H1 (cell line): ENCODE results near the gene RPS17.
"Not testable (repeated sequence)": the region's sequence is repeated elsewhere in the genome, so short reads cannot be mapped to it uniquely, and the experiment has no call there.

ENCODE experiments used
- POLR2A ChIP-seq, 2 experiments: IDR thresholded peaks; 1 replicate in 1 of 2; 2 replicates in 1 of 2; pipeline ENCODE4 v1.6.1; 2011; ENCODE audit warnings: low read depth in 2 of 2, low read length in 2 of 2, mild to moderate bottlenecking in 2 of 2; ENCODE audit errors: control extremely low read depth in 1 of 2
- POLR2AphosphoS5 ChIP-seq: IDR thresholded peaks from 2 replicates; pipeline ENCODE4 v1.6.1; 2011; ENCODE audit warnings: low read depth, low read length
- RFX5 ChIP-seq: IDR thresholded peaks from 2 replicates; pipeline ENCODE4 v1.6.1; 2011; ENCODE audit warnings: low read depth, low read length, improper control_type of control experiment, borderline replicate concordance
- TF ChIP-seq, protein P1 (sequence below), 3 experiments: IDR thresholded peaks; 1 replicate in 2 of 3; 2 replicates in 1 of 3; pipeline versions ENCODE4 v1.5.1 to v1.6.1; 2011; ENCODE audit warnings: low read length in 3 of 3, mild to moderate bottlenecking in 3 of 3, inconsistent platforms in 2 of 3, low read depth in 1 of 3, moderate library complexity in 1 of 3; ENCODE audit not compliant: insufficient read depth in 1 of 3; ENCODE audit errors: control extremely low read depth in 1 of 3

DNA sequence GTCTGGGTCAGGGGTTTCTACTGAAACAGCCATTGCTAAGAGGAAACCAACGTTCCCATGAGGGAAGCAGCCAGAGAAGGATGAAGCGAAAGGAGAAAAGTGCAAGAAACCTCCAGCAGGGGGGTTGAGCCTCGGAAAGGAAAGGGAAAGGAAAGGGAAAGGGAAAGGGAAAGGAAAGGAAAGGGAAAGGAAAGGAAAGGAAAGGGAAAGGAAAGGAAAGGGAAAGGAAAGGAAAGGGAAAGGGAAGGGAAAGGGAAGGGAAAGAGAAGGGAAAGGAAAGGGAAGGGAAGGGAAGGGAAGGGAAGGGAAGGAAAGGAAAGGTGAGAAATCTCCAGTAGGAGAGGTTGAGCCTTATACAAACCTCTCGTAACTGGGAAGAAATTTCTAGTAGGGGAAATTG lies 52.0 kb downstream of the RPS17 start:
- not testable (repeated sequence) for TF ChIP-seq POLR2A (IDR thresholded peaks at IDR 0.05; ENCODE audit: control extremely low read depth in 1 of 2, low read depth in 2 of 2, low read length in 2 of 2); POLR2AphosphoS5; RFX5
- TF ChIP-seq, protein P1, sequence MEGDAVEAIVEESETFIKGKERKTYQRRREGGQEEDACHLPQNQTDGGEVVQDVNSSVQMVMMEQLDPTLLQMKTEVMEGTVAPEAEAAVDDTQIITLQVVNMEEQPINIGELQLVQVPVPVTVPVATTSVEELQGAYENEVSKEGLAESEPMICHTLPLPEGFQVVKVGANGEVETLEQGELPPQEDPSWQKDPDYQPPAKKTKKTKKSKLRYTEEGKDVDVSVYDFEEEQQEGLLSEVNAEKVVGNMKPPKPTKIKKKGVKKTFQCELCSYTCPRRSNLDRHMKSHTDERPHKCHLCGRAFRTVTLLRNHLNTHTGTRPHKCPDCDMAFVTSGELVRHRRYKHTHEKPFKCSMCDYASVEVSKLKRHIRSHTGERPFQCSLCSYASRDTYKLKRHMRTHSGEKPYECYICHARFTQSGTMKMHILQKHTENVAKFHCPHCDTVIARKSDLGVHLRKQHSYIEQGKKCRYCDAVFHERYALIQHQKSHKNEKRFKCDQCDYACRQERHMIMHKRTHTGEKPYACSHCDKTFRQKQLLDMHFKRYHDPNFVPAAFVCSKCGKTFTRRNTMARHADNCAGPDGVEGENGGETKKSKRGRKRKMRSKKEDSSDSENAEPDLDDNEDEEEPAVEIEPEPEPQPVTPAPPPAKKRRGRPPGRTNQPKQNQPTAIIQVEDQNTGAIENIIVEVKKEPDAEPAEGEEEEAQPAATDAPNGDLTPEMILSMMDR (IDR thresholded peaks at IDR 0.05; ENCODE audit: control extremely low read depth in 1 of 3, insufficient read depth in 1 of 3, low read depth in 1 of 3, low read length in 3 of 3) = peak in 2 of 3 experiments; percentile 11 to 18; a peak in 2 of 4 replicates
